GM18861 (cell line): ENCODE measurements around the gene GKN2.

Source experiments
- ATAC-seq: cut with Tn5 transposase; IDR thresholded peaks from one replicate; pipeline ENCODE4 v1.9.1; 2021; ENCODE audit not compliant: unreplicated experiment

The GKN2 gene

GRCh38 chr2:68952887-68953521, at the start of gene GKN2:
TSS of gene GKN2 (minus strand) at chr2:68952893. CDS start at chr2:68952861, 32 bp downstream.
- ATAC-seq, result no peak

GRCh38 chr2:69001879-69002278, 49.2 kb upstream of the GKN2 start:
- no peak for ATAC-seq

GRCh38 chr2:68997401-68997800, 44.7 kb upstream of the GKN2 start:
- ATAC-seq, result no peak

GRCh38 chr2:68995916-68996315, 43.2 kb upstream of the GKN2 start:
- no peak for ATAC-seq

GRCh38 chr2:68994864-68995263, 42.2 kb upstream of the GKN2 start:
- ATAC-seq, result no peak

GRCh38 chr2:68993660-68994059, 41.0 kb upstream of the GKN2 start:
- ATAC-seq, result no peak

GRCh38 chr2:68992933-68993332, 40.2 kb upstream of the GKN2 start:
- no peak for ATAC-seq

GRCh38 chr2:68992341-68992740, 39.6 kb upstream of the GKN2 start:
- no peak for ATAC-seq

- no peak for ATAC-seq
Measured at GRCh38 chr2:68989035-68989434, 36.3 kb upstream of the GKN2 start.

- no peak for ATAC-seq
Measured at GRCh38 chr2:68987021-68987503, 34.4 kb upstream of the GKN2 start.

GRCh38 chr2:68980956-68981355, 28.3 kb upstream of the GKN2 start:
- no peak for ATAC-seq

- ATAC-seq, result no peak
Measured at GRCh38 chr2:68978098-68978497, 25.4 kb upstream of the GKN2 start.

GRCh38 chr2:68977453-68977852, 24.8 kb upstream of the GKN2 start:
- ATAC-seq, result no peak

- ATAC-seq, result no peak
Measured at GRCh38 chr2:68975844-68976243, 23.2 kb upstream of the GKN2 start.

- no peak for ATAC-seq
Measured at GRCh38 chr2:68974946-68975665, 22.4 kb upstream of the GKN2 start.

GRCh38 chr2:68974251-68974650, 21.6 kb upstream of the GKN2 start, which contains the start of gene GKN1:
TSS of gene GKN1 (plus strand) at chr2:68974636. CDS start at chr2:68974678, 42 bp downstream.
- no peak for ATAC-seq

GRCh38 chr2:68971591-68972231, 19.0 kb upstream of the GKN2 start:
- no peak for ATAC-seq

GRCh38 chr2:68970566-68971265, 18.0 kb upstream of the GKN2 start:
- ATAC-seq, result no peak

- ATAC-seq, result no peak
Measured at GRCh38 chr2:68969736-68970490, 17.2 kb upstream of the GKN2 start.

GRCh38 chr2:68968221-68968620, 15.5 kb upstream of the GKN2 start:
- ATAC-seq, result no peak

- ATAC-seq, result no peak
Measured at GRCh38 chr2:68964282-68964681, 11.6 kb upstream of the GKN2 start.
